ENCODE data around the gene ZNF264. TPM values are rescaled to one million over a fixed set of nuclear protein-coding genes. Genes with fewer than 3 reads are reported as not detected.

Gene ZNF264
- total RNA-seq, 1 experiment from 2014 or later = 48.3 TPM

DNA sequence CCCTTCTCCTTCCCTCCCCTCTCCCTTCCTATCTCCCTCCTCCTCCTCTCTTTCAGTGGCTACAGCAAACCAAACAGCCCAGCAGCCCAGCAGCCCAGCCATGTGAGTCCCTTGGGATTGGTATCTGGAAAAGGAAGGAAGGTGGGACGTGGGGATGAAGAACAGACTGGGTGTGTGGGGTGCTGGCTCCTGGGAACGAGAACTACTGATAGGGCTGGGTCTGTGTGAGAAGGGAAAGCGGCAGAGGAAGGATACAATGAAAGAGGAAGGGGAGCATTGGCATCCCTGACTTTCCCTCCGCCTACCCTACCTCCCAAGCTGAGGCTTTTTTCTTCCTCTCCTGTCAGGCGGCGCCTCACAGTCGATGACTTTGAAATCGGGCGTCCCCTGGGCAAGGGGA lies 40.4 kb downstream of the ZNF264 start:
- intact Hi-C loops (cut with micrococcal nuclease; ENCODE audit: unreplicated experiment) (no loop called here), in situ Hi-C loops (cut with HindIII; ENCODE audit: low pct_unique_long_range_greater_than_20kb, low sequenced_read_pairs) (no loop called here)
- DNase-seq (ENCODE audit: low read depth, low spot score) = no peak
- no peaks in the 10 kb centered on the region for H3K9me3 ChIP-seq (ENCODE audit: control insufficient read depth, insufficient read depth, low read depth, low read length)
- H3K27me3 ChIP-seq (ENCODE audit: control insufficient read depth, insufficient read depth, low read length) = no peaks in the 10 kb centered on the region
- no TSS peak for BruUV-seq (replicated peaks)
- TF ChIP-seq SIN3A (IDR thresholded peaks at IDR 0.05; ENCODE audit: borderline replicate concordance, insufficient read depth, low read depth, low read length) (no peak), POLR2AphosphoS5 (IDR thresholded peaks at IDR 0.05; ENCODE audit: low read depth, low read length) (no peak), TCF7L2 (IDR thresholded peaks at IDR 0.05; ENCODE audit: low read depth, low read length) (no peak)
- TF ChIP-seq, protein P1, sequence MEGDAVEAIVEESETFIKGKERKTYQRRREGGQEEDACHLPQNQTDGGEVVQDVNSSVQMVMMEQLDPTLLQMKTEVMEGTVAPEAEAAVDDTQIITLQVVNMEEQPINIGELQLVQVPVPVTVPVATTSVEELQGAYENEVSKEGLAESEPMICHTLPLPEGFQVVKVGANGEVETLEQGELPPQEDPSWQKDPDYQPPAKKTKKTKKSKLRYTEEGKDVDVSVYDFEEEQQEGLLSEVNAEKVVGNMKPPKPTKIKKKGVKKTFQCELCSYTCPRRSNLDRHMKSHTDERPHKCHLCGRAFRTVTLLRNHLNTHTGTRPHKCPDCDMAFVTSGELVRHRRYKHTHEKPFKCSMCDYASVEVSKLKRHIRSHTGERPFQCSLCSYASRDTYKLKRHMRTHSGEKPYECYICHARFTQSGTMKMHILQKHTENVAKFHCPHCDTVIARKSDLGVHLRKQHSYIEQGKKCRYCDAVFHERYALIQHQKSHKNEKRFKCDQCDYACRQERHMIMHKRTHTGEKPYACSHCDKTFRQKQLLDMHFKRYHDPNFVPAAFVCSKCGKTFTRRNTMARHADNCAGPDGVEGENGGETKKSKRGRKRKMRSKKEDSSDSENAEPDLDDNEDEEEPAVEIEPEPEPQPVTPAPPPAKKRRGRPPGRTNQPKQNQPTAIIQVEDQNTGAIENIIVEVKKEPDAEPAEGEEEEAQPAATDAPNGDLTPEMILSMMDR (IDR thresholded peaks at IDR 0.05) = no peak
- TF ChIP-seq, protein P2, sequence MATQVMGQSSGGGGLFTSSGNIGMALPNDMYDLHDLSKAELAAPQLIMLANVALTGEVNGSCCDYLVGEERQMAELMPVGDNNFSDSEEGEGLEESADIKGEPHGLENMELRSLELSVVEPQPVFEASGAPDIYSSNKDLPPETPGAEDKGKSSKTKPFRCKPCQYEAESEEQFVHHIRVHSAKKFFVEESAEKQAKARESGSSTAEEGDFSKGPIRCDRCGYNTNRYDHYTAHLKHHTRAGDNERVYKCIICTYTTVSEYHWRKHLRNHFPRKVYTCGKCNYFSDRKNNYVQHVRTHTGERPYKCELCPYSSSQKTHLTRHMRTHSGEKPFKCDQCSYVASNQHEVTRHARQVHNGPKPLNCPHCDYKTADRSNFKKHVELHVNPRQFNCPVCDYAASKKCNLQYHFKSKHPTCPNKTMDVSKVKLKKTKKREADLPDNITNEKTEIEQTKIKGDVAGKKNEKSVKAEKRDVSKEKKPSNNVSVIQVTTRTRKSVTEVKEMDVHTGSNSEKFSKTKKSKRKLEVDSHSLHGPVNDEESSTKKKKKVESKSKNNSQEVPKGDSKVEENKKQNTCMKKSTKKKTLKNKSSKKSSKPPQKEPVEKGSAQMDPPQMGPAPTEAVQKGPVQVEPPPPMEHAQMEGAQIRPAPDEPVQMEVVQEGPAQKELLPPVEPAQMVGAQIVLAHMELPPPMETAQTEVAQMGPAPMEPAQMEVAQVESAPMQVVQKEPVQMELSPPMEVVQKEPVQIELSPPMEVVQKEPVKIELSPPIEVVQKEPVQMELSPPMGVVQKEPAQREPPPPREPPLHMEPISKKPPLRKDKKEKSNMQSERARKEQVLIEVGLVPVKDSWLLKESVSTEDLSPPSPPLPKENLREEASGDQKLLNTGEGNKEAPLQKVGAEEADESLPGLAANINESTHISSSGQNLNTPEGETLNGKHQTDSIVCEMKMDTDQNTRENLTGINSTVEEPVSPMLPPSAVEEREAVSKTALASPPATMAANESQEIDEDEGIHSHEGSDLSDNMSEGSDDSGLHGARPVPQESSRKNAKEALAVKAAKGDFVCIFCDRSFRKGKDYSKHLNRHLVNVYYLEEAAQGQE (IDR thresholded peaks at IDR 0.05; ENCODE audit: insufficient read depth in 1 of 2, low read depth in 2 of 2, low read length in 1 of 2) = no peak
- H3K4me1 ChIP-seq (ENCODE audit: control insufficient read depth, insufficient read depth, low read length) = no peaks in the 10 kb centered on the region
- ChIA-PET POLR2A (interaction anchor here (0.6 kb wide), 1 partner anchor 56 kb away, joined by 22 read pairs; no protein-coding TSS in a partner anchor), CTCF (no interaction called here)
- no peak for ATAC-seq
- H3K27ac ChIP-seq (ENCODE audit: low read length) = no peak overlapping the region
- H3K36me3 ChIP-seq (ENCODE audit: control insufficient read depth, insufficient read depth, low read length) = no peaks in the 10 kb centered on the region
- H3K4me3 ChIP-seq (ENCODE audit: low read depth in 2 of 2, low read length in 2 of 2) = no peak overlapping the region

DNA sequence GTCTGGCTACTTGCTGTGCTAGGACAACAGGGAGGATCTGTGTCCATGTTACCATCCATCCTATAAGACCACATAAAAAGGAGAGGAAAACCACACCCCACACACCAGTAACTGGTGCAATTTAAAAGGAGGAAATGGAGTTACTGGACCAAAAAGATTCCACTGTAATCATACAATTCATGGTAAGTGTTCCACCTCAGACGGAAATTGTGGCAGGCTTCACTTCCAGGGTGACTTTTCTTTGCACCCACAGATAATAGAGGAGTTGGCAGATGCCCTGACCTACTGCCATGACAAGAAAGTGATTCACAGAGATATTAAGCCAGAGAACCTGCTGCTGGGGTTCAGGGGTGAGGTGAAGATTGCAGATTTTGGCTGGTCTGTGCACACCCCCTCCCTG lies 41.9 kb downstream of the ZNF264 start:
- ChIA-PET POLR2A (no interaction called here), CTCF (no interaction called here)
- DNase-seq (ENCODE audit: low read depth, low spot score) (no peak), ATAC-seq (no peak)
- Histone ChIP-seq H3K27me3 (ENCODE audit: control insufficient read depth, insufficient read depth, low read length) (no peaks in the 10 kb centered on the region), H3K27ac (ENCODE audit: low read length) (no peak overlapping the region), H3K4me3 (ENCODE audit: low read depth in 2 of 2, low read length in 2 of 2) (no peak overlapping the region), H3K36me3 (ENCODE audit: control insufficient read depth, insufficient read depth, low read length) (no peaks in the 10 kb centered on the region), H3K9me3 (ENCODE audit: control insufficient read depth, insufficient read depth, low read depth, low read length) (no peaks in the 10 kb centered on the region), H3K4me1 (ENCODE audit: control insufficient read depth, insufficient read depth, low read length) (no peaks in the 10 kb centered on the region)
- no TSS peak for BruUV-seq (replicated peaks)
- in situ Hi-C loops (cut with HindIII; ENCODE audit: low pct_unique_long_range_greater_than_20kb, low sequenced_read_pairs) (no loop called here), intact Hi-C loops (cut with micrococcal nuclease; ENCODE audit: unreplicated experiment) (no loop called here)
- no peak for TF ChIP-seq POLR2AphosphoS5 (IDR thresholded peaks at IDR 0.05; ENCODE audit: low read depth, low read length)
- TF ChIP-seq, protein P1 (IDR thresholded peaks at IDR 0.05) = no peak
- TF ChIP-seq, protein P2 (IDR thresholded peaks at IDR 0.05; ENCODE audit: insufficient read depth in 1 of 2, low read depth in 2 of 2, low read length in 1 of 2) = no peak
- no peak for TF ChIP-seq SIN3A (IDR thresholded peaks at IDR 0.05; ENCODE audit: borderline replicate concordance, insufficient read depth, low read depth, low read length)
- no peak for TF ChIP-seq TCF7L2 (IDR thresholded peaks at IDR 0.05; ENCODE audit: low read depth, low read length)
